Measurements from ENCODE around the gene CLUH.
A peak's percentile ranks its signal among the peaks of the same experiment; 100 is the strongest.

The CLUH gene

GRCh38 chr17:2718150-2718938 is 6.8 kb upstream of the CLUH start:
- DNase-seq: peak in 1 of 2 experiments; percentile 18

DNA sequence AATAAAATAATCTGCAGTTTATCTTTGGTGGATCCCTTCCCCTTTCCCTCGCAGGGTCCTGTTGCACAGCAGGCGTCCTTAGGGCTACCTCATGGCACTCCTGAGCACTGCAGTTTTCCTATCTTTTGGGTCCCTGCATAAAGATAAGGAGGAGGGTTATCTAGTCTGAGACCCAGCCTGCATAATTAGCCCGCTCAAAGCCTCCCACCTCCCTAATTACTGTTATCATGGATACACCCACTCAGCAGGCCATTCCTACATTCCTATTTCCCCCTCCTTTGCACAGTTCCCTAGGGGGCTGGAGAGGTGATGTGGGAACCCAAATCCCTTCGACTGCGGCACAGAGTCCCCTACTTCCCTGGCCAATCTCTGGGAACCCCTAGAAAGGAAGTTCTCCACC is 5.1 kb upstream of the CLUH start:
- DNase-seq: no peak

DNA sequence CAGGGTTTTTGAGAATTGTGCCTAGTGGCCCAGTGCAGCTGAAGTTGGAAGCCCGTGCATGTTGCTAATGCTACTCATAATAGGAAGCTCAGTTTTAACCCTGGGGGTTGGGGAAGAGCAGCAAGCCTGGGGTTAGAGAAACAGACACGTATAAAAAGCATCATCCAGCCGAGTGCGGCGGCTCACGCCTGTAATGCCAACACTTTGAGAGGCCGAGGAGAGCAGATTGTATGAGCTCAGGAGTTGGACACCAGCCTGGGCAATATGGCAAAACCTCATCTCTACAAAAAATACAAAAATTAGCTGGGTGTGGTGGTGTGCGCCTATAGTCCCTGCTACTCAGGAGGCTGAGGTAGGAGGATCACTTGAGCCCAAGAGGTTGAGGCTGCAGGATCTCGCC is 2.3 kb upstream of the CLUH start:
- DNase-seq: no peak

GRCh38 chr17:2712300-2713043 is 908 bp upstream of the CLUH start:
- no peak for DNase-seq

- no peak for DNase-seq
These were observed 559 bp downstream of the CLUH start for GRCh38 chr17:2710803-2711607.

GRCh38 chr17:2710071-2710802 is 1.3 kb downstream of the CLUH start:
- DNase-seq: no peak

DNA sequence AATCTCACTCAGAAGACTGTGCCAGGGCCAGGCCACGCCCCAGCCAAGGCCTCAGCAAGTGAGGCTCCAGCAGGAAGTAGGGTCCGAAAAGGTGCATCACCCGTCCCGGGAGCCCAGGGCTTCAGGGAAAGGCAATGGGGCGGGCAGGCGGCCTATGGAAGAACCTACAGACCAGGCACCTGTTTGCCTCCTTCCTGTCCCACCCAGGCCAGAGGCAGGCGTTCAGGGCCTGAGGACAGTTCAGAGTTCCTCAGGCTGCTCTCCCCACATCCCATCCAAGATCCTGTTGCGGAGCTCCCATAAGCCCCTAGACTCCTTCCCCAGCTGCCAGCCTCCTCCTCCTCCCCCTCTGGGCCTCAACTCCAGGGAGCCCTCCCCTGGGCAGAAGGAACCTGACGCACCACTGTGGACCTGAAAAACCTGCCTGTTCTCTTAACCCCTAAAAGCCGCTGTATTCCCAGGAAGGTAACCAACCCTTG is 2.3 kb downstream of the CLUH start:
- no peak for DNase-seq

GRCh38 chr17:2708585-2709182 is 2.9 kb downstream of the CLUH start:
- no peak for DNase-seq

DNA sequence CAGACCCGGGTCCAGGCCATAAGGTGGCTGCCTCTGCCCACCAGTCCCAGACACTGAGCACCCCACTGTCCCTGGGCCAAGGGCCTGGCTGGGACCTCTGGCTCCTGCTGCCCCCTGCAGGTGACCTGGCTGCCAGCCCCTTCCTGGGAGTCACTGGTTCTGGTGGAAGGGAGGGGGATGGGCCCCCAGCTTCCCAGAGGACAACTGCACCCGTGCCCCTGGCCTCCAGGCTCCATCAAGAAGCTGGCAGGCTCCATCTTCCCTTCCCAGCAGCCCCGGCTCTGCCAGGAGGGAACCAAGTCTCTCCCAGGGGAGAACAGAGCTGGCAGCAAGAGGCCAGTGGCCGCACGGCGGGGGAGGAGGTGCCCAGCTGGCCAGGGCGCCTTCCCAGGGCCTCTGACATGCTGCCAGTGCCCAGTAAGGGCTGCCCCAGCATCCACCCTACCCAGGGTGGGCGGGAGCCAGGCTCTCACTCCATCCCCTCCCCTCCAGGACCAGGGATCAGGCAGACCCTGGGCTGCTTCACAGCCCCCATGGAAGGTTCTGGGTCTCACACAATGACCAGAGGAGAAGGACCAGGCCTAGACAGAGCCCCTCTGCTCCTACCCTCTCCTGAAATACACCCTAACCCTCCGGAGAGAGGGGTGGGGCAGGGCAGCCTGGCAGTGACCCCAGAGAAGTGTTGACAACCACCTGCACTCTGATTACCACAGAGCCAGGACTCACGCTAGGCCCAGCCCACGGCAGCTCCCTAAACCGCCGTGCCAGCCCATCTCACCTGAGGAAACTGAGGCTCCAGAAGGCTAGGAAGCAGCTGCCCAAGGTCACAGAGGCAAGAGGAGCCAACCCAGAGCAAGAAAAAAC is 3.6 kb downstream of the CLUH start:
- DNase-seq: no peak

- DNase-seq: no peak
These were observed 4.6 kb downstream of the CLUH start for GRCh38 chr17:2706911-2707510.

DNA sequence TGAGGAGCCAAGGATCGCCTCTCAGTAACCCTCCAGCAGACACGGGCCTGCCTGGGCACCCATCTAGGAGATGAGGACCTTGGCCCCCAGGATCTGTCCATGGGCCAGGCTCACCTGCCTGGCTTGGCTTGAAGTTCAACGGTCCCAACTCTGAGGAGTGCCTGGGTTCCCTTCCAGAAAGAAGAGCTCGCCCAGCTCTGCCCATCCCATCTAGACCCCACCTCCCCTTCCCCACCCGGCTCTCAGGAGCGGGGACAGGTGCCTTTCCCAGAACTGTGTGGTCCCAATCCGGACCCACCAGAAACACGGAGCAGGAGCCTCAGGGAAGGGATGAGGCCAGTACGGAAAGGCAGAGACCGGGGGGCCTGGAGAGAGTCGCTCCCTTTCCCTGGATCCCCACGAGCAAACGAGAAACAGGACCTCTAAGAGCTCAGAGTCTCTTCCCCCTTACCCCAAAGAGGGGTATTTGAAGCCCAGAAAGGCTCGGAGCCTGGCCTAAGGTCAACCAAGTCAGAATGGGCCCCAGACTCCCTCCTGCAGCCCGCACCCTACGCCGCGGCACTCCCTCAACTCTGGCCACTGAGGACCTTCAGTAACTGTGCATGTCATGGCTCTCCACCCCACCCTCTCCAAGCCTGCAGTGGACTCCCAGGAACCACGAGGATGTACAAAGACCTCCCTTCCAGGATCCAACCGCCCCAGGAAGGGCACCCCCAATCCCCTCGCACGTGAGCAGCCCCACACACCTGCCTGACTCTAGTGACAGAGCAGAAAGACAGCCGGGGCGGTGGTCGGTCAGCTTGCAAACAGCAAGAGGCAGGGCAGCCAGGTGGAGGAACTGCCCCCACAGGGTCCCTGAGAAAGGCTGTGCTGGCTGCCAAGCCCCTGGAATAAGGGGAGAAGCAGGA is 5.4 kb downstream of the CLUH start:
- DNase-seq: no peak

DNA sequence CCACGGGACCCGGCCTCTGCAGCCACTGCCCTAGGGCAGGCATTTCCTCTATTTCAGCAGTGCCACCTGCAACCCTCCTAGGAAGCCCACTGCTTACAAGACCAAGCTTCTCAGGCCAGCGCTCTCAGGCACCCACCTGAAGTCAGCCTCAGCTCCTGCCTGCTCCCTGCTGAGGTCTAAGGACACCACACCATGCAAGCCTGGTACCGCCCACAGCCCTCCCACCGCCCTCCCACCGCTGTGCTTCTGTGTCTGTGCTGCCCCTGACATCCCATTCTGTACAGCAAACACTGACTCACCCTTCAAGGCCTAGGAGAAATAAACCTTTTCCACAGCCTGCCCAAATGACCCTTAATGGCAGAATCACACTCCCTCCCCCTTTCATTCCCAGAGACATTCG is 6.3 kb downstream of the CLUH start:
- no peak for DNase-seq

DNA sequence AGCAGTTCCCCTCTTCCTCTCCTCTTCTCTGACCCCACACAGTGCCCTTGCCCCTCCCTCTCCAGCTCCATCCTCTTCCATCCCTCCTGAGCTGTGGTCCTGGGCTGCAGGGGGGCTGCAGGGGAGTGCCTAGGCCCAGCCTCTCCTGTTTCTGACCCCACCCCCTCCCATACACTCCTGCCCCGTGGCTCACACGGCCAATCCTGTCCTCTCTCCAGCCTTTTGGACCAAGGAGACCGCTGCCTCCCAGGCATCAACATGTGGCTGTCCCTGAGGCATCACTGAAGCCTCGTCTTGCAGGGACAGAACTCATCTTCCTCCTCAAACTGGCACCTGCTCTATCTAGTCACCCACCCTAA is 6.7 kb downstream of the CLUH start:
- DNase-seq: no peak

GRCh38 chr17:2704031-2704889 is 7.3 kb downstream of the CLUH start:
- DNase-seq: no peak

- no peak for DNase-seq
These were observed 8.0 kb downstream of the CLUH start for GRCh38 chr17:2703606-2704005.

- DNase-seq: no peak
These were observed 8.4 kb downstream of the CLUH start for GRCh38 chr17:2703181-2703580.

GRCh38 chr17:2701996-2702741 is 9.4 kb downstream of the CLUH start:
- no peak for DNase-seq
